ENCODE data around the gene ARID3C.
A peak's percentile ranks its signal among the peaks of the same experiment; 100 is the strongest.

ARID3C gene

DNA sequence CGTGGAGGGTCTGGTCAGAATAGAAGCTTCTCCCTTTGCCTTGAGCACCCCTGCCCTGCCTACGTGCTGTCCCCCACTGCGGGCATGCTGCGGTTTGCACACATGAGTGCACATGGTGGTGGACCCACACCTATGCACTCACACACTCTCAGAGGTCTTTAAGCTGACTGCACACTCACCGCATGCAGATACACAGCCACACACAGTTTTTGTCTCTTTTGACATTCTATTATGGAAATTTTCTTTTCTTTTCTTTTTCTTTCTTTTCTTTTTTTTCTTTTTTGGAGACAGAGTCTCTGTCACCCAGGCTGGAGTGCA is 584 bp upstream of the ARID3C start:
- DNase-seq (ENCODE audit: low spot score) = no peak
- no peak for FAIRE-seq

DNA sequence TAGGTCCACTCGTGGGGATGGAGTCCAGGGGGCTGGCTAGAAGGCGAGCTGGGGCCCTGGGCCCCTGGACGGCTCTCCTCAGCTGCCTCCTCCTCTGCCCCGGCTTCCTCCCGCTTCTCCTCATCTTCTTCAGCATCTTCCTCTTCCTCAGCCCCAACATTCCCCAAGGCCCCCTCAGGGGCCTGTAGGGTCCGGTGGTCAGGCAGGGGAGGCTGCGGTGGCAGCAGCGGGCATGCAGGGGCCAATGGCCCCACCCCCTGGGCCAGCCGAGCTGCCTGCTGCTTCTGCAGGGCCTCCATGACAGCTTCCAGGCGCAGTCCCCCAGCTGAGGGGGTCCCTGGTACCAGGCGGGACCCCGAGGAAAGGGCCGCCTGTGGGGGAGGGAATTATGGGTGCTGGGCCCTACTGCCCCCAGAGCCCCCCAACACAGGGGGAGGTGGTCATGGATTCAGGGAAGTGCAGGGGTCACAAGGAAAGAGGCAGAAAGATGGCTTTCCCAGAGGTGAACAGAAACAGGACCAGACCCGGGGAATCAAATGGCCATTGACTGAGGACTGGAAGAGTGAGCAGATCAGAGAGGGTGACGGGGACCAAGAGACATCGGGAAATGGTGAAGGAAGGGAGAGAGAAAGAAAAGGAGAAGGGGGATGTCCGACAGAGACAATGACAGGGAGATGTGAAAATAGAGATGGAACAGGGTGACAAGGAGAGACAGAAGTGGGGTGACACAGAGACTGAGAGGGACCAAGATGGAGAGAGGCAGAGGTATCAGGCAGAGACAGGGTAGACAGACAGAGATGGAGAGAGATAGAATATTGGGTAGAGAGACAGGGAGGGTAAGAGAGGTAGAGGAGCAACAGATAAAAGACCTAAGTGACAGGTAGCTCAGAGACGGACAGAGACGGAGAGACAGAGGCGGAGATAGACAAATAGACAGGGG is 880 bp downstream of the ARID3C start:
- FAIRE-seq = no peak
- no peak for DNase-seq (ENCODE audit: low spot score)

DNA sequence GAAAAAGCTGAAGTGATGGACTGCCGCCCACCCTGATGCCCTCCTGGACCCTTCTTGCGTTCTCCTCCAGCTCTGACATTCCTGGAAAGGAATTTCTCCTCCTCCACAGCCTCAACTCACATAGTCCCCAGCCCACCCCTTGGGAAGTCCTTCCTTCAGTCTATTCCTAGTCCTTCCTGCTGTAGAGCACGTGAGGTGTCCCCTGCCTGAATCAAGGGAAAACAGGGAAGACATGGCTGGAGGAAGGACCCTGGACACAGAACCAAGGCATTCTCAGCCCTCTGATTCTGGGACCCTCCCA is 3.7 kb downstream of the ARID3C start:
- DNase-seq (ENCODE audit: low spot score) (no peak), FAIRE-seq (no peak)

DNA sequence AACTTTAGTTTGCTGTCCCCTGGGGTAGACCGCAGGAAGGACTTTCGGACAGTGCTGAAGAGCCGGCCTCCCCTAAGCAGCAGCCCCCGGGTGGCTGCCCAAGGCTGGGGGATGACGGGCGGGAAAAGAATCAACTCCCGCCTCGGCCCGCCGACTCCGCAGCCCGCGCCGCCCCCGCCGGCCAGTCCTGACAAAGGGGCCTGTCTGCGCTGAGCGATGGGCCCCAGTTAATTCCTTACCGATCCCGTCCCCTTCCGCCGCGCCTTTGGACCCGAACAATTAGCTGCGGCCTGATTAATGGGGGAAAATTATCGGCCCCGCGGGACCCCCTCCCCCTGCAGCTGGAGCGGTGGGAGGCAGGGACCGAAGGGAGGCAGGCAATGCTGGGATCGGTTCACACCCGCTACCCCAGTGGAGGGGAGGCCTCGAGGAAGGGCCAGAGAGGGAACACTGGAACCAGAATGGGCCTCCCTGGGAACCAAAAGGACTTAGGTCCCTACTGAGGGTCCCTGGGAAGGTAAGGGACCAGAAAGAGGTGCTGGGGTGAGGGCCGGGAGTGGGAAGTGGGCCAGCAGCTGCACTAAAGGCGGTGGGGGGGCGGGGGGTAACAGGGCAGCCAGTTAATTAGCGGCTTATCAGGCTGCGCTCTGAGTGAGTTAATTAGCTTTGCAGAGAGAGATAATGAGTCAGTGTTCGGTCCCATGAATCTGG is 4.2 kb downstream of the ARID3C start:
- FAIRE-seq (no peak), DNase-seq (ENCODE audit: low spot score) (no peak)

DNA sequence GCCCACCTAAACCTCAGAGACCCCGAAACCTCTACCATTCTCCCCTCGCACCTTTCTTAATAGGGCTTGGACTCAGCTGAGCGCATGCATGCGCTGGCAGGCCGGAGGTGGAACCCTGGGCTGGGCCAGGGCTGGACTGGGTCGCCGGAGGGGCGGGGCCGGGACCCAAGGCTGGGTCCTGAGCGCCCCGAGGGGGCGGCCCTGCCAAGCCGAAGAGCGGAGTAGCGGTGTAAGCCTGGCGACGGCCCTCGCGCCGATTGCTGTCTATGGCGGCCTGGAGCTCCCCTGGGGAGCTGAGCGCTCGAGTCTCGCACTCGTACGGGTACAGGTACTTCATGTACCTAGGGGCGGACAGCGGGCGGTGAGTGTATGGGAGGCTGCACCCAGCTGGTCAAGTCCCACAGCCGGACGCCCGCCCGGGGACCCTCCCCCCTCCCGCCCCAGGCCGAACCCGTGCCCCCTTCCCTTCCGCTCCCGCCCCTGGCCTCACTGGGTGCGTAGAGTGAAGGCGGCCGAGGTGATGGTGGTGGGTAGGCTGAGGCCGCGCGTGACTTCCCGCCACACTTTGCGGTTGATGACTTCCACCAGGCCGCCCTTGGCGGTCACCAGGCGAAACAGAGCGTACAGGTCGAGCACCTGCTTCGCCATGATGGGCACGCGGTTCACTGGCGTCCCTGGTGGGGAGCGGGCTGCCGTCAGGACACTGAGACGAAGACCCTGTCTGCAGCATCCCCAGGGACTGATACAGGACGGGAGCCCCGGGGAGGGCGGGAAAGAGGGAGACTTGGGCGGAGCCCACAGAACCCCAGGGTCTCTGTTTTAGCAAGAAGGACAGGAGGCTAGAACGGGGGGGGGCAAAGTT is 5.3 kb downstream of the ARID3C start:
- FAIRE-seq (no peak), DNase-seq (ENCODE audit: low spot score) (no peak)

DNA sequence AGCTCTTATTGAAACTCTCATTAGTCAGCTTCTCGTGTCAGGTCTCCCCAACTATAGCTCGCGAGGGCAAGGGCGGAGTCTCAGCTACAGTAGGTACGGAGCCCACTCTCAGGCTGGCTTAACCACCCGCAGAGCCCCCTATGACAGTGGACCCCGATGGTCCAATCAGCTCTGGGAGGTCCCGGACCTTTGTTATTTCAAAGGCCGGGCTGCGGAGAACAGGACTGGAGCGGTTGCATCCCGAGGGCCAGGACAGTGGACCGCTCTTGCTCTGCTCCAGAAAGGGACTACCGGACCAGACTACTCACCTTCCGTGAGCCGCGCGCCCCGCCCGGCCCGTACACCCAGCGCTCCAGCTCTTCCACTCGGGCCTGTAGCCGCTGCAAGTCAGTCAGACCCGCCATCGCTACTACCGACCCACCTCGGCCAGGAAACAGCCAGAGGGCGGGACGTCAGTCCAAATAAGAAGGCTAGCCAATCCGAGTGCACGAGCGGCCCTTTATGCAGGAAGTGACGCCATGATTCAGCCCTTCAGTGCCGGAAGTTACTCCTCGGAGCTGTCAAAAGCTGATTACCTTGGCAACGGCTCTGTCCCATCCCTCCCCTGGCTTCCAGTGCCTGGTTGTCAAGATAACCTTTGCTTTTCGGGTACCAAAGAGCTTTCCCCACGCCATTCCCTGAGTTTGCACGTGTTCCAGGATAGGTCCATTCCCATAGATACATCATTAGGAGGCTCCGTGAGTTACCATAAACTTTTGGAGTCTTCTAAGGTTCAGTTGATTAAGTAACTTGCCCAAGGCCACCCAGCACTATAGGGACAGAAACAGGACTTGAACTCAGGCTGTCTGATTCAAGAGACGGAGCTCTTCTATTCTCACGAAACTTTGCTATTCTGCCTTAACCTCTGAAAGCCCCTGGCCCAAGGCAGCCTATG is 8.5 kb downstream of the ARID3C start, which contains the start of gene DCTN3:
TSS of gene DCTN3 (minus strand) at position 435 of the 934 bp plus-strand sequence. CDS start at position 404, 31 bp downstream.
- peak; percentile 63 for FAIRE-seq
- DNase-seq (ENCODE audit: low spot score) = peak; percentile 78

DNA sequence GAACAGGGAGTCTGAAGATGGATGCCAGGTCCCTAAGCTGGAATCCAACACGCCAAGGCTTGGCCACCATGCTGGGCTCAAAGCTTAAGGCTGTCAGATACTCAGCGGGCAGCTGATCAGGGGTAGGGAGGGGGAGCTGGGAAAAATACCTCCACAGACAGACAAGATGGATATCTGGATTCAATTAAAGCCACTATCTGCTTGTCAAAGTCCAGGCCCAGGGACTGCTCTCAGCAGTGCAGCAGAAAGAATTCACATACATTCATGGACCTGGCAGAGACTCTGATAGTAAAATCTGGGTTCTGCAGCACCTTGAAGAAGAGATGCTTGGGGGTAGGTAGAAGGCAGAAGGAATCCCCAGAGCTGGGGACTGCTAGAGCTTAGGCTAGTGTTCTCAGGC is 13.7 kb downstream of the ARID3C start:
- FAIRE-seq (no peak), DNase-seq (ENCODE audit: low spot score) (no peak)

DNA sequence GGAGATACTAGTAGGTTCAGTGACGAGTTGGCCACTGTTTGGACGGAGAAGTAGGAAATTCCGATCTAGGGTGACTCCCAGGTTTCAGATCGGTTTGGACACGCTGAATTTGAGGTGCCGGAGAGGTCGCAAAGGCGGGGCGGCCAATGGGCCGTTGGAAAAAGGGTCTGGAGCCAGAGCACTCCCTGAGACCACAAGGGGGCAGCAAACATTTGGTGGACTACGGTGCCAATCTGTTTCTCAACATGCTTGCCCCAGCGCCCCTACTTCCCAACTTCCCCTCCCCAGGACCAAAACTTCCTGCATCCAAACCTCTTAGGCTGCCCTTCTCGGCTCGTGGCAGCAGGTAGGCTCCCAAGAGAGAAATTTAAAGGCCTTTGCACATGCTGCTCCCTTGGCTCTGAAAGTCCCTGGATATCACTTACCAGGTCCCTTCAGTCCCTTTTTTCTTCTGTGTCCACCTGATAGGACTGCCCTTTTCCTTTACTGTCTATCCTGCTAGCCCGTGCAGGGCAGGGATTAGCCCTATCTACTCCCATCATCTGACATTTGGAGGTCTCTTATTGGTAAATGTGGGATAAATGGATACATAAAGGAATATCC is 16.0 kb downstream of the ARID3C start:
- peak; percentile 38 for DNase-seq (ENCODE audit: low spot score)
- FAIRE-seq = no peak

DNA sequence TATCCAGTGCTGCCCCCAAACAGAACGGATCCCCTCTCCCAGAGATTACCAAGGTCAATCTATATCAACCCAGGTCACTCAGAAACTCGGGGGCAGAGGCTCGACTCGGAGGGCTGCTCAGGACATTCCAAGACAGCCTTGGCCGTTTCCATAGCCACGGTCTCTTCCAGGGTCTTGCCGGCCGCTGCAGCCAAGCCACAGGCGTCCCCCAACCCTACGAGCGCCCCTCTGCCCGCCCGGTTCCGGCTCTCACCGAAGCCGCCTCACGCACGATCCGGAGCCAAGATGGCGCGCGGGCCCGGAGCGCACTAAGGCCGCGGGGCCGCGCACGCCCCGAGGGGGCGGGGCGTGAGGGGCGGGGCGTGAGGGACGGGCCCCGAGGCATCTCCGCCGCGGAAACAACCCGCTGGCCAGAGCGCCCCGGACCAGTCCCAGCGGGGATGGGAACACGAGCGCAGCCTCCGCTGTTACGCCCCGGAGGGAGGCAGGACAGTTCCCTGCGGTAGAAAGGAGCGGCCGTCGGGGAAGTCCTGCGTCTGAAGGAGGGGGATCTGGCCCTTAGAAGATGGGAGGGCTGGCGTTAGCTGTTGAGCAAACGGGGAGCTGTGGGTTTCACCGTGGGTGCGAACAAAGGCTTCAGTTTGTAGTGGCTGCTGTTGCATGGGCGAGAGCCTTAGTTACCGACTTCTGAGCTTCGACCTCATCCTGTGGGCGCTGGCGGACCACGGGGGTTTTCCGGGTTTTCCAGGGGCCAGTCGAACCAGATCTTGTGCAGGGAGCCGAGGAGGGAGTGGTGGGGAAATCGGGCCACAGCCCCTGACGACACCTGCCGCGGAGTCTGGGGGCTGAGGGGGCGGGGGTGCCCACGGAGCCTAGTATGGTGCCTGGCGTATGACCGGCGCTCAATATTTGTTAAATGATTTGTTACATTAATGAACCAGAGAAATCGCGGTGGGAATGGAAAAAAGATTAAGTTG is 16.8 kb downstream of the ARID3C start, which contains the start of gene RPP25L:
TSS of gene RPP25L (minus strand) at position 287 of the 977 bp plus-strand sequence. CDS start 801 bp downstream, outside the sequence.
- peak; percentile 49 for DNase-seq (ENCODE audit: low spot score)

DNA sequence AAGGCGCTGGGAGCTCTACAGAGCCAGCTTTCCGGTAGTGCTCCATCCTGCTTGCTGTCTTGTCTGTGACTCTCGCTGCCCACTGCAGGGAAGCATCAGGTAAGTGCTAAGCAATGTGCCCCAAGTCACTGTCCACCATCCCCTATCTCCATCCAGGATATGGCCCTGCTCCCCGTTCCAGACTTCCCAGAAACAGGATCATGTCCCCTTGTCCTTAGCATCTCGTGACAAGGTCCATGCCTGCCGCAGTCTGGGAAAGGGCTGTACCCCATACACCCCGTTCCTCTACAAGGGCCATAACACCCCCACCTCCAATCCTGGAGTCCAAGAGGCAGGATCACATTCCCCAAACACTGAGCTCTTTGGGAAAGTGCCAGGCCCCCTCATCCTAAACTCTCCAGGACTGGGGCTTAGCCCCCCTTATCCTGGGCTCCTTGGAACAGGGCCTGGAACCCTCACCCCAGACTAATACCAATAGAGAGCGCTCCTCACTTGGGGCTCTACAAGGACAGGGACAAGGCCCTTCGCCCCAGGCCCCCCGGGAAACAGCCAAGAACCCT is 17.5 kb downstream of the ARID3C start:
- FAIRE-seq (no peak), DNase-seq (ENCODE audit: low spot score) (no peak)

More for the DNA sequence above, 16.8 kb downstream of the ARID3C start, which contains the start of gene RPP25L:
- no peak for FAIRE-seq

DNA sequence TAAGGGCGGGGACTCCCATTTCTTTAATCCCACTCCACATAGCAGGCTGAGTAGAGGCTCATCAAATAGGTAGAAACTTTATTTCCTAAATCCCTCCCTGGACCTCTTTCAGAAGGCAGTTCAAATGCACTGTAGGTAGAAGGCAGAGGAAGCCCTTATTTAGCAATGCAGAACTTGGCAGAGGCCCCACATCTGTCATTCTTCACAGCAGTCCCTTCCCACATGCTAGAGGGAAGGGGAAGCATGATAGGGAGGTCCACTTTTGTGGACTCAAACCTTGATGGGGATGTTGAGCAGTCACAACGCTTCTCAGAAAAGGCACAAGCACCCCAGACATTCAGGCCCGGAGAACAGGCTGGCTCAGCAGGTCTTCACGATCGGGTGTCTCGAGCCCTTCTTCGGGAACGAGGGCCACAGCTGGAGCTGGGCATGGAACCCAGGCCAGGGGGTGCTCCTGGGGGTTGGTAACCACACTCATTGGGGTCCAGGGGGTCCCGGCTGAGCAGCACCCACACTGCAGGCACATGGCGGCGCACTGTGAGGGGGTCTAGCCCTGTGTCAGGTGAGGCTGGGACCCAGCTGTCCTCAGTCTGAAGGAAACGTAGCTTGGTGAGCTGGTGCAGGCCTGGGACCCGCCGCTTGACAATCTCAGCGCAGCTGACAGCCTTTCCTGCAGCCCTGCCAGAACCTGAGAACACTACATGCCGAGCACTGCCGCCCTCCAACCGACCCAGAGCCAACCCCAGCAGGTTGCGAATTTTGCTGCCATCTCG is 18.2 kb downstream of the ARID3C start:
- DNase-seq (ENCODE audit: low spot score) (no peak), FAIRE-seq (no peak)

DNA sequence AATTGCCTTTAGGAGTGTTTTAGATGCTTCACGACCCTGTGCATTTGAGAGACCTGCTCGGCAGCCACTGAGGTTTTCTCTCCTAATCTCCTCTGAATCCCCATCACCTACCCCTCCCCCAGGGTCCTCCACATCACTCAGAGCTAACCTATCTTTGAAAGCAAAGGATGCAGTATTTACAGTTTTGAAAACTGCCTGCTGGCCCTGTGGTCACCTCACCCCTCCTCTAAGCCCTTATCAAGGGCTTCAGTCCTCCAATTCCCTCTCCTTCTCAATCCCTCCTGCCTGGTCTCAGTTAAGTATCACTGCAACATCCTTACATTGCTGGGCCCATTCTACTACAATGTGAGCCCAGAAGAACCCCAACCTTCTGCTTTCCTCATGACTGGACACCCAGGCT is 21.5 kb downstream of the ARID3C start:
- no peak for DNase-seq (ENCODE audit: low spot score)
- no peak for FAIRE-seq

DNA sequence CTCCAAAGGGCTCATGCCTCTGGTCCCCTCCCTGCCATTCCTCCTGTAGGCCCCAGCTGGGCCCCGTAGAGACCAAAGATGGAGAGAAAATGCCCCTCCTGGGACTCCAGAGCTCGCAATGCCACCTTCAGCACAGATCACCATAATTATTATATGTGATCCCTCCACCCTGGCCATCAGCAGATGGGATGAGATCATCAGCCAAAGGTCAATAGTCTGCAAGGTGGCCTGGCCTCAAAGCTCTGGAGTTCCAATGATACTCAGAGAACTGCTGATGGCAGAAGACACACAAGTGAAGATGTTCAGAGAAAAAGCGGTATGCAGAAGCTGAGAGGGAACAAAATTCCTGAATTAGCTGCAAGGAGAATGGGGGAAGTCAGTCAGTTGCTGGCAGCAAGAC is 22.0 kb downstream of the ARID3C start:
- FAIRE-seq (no peak), DNase-seq (ENCODE audit: low spot score) (no peak)

DNA sequence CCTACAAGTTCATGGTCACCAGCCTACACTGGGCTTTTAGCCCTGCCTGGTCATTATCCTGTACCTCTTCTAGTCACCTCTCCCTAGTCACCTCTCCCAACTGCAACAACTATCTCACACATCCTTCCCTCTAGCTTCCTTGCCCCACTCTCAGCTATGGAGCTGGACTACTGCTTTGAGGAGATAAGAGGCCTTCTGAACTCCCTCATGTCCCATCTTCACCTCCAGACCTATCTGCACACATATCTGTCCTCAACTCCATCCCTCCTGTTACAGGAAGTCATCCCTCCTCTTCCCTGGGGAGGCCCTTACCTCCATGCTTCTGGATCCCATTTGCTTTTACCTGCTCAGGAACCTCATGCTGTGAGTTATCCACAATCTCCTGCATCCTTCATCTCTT is 22.7 kb downstream of the ARID3C start:
- FAIRE-seq (no peak), DNase-seq (ENCODE audit: low spot score) (no peak)

DNA sequence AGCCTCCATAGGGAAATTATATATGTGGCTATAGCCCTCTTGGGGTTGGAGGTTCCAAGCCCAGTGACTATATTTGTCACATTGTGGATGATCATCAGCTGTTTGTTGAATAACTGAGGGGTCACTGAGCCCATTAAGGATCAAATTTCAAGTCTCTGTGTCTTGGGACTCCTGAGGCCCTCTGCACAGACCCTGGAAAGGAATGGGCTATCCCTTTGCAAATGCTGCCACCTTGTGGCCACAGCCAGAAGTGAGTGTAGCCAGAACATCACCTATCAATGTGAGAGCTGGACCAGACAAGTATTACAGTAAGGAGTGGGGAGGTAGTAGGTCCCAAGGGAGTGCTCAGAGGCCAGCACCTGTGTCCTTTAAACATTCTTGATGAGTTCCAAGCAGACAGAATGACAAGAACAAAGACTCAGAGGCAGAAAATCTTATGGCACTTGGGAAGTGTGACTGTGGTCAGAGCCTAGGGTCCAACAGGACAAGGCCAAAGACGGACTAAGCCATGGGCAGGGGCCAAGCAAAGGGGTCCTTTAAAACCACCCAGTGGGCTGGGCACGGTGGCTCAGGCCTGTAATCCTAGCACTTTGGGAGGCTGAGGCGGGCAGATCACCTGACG is 25.1 kb downstream of the ARID3C start:
- peak; percentile 35 for DNase-seq (ENCODE audit: low spot score)

DNA sequence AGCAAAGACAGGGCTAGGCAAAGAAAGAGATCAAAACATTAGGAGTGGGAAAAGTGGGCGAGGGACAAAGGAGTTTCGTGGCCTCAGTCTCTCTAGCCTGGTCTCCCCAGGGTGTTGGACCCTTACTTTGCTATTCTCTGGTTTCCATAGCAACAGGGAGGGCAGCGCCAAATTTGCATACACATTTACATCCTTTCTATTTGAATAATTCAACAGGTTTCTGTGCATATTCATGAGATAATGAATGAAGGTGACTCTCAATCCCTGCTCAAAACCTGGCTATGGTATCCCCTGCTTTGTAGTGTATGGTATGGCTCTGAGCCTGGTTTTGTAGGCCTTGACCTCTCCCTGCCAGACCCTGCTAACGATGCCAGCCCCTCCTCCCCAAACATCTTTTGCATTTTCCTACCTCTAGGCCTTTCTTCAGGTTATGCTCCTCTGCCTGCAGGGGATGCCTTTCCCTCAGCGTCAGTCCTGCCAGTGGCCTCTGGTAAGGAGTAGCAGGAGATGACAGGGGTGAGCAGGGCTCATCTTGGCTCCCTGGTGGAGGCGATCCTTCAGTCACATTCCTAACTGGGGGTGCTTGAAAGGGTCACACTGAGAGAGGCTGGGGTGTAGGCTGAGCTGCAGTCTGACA is 26.8 kb downstream of the ARID3C start:
- DNase-seq (ENCODE audit: low spot score) (no peak), FAIRE-seq (no peak)

More for the DNA sequence above, 25.1 kb downstream of the ARID3C start:
- FAIRE-seq = no peak

DNA sequence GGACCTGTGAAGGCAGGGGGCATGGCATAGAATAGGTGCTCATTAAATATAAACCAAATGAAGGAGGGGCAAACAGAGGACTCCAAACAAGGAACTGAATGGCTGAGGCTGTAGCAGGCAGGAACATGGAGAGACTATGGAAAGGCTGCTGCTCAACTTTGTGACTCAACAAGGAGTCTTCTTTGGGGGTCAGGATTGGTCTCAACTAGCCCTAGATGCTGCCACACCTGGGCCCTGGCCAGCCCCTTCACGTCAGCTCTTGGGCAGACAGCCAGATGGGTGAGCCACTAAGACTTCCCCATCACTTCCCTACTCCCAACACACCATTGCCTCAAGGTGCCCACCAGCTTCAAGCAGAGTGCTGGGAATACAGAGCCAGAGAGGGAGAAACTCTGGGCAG is 28.0 kb downstream of the ARID3C start:
- FAIRE-seq (no peak), DNase-seq (ENCODE audit: low spot score) (no peak)
